HG03039 (cell line): Measurements from ENCODE around the gene AGPAT2.

ENCODE experiments used
- ATAC-seq: cut with Tn5 transposase; IDR thresholded peaks from one replicate; pipeline ENCODE4 v1.9.1; 2021; ENCODE audit warnings: mild to moderate bottlenecking, moderate library complexity; ENCODE audit not compliant: unreplicated experiment

AGPAT2 gene

GRCh38 chr9:136675477-136676296, 11.6 kb downstream of the AGPAT2 start:
- no peak for ATAC-seq

DNA sequence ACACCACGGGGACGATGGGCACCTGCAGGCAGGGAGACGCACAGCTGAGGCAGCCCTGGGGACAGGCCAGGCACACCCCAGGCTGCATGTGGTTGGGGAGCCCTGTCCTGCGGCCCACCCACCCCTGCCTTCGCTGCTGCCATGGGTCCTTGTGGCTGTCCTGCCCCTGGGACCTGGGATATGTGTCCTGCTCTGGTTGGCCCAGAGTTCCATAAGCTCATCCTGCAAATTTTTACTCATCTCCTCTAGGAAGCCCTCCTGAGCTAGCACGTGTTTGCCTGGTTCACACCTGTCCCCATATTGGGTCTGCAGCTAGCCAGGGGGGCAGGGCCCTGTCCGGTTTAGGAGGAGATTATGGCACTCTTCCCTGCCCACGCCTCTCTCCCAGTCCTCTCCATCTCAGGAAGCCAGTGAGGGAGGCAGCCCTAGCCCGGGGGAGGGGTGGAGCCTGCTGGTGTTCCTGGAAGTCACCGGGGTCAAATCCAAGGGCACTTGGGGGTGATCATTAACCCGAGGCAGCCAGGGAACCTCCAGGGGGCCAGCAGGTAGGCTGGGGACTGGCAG, 12.4 kb downstream of the AGPAT2 start:
- no peak for ATAC-seq

DNA sequence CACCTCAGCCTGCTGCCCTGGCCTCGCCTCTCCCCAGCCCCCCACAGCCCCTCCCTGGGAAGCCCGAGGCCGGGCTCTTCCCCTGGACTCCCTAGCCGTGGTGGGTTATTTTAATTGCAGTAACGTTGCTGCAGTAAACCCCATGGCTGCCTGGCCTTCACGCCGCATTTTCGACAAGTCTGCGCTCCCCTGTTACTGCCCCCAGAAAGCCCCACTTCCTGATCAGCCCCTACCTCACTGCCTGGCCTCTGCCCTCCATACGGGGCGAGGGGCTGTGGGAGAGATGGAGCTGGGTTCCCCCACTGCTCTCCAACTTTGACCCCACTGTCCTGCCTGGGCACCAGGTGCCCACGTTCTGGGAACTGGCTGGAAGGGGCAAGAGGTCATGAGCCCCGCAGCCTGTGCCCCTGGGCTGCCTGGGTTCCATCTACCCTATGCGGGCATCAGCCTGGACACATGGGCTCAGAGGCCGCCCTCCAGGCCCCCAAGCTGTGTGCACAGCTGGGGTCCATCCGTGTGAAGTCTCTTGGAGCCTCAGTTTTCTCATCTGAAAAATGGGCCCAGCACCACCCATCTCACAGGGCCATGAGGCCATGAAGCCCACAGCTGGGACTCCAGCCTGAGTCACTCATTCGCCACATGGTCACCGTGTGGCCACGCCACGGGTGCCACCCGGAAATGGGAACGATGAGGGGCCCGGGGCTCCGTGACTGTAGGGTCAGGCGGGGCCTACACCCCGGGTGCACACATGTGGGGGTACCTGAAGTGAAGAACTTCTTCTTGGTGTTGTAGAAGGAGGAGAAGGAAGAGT, 13.1 kb downstream of the AGPAT2 start:
- no peak for ATAC-seq

GRCh38 chr9:136673088-136673974, 13.9 kb downstream of the AGPAT2 start:
- ATAC-seq = no peak

- ATAC-seq = no peak
Measured at GRCh38 chr9:136672431-136673087, 14.7 kb downstream of the AGPAT2 start.

- ATAC-seq = no peak
Measured at GRCh38 chr9:136671646-136672430, 15.4 kb downstream of the AGPAT2 start.

GRCh38 chr9:136671254-136671614, 16.0 kb downstream of the AGPAT2 start:
- ATAC-seq = no peak

- ATAC-seq = no peak
Measured at GRCh38 chr9:136670576-136671253, 16.5 kb downstream of the AGPAT2 start.

DNA sequence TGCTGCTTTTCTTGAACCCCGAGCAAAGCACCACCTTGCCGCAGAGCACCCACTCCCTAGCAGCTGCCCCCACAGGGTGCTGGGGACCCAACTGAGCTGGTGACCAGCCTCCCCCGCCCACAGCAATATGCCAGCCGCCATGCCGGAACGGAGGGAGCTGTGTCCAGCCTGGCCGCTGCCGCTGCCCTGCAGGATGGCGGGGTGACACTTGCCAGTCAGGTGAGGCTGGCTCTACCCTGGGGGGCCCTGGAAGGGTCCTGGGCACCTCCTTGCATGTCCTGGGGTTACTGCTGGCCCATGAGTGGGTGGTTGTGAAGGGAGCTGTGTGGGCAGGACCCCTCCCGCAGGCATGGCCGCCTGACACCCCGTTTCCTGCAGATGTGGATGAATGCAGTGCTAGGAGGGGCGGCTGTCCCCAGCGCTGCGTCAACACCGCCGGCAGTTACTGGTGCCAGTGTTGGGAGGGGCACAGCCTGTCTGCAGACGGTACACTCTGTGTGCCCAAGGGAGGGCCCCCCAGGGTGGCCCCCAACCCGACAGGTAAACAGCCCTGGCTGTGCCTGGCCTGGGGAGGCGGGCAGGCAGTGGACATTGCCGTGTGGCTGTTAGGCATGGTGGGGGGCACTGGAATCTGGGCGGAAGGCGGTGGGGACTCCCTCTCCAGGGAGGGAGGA, 17.3 kb downstream of the AGPAT2 start:
- no peak for ATAC-seq

- no peak for ATAC-seq
Measured at GRCh38 chr9:136668983-136669790, 18.1 kb downstream of the AGPAT2 start.

GRCh38 chr9:136667940-136668760, 19.1 kb downstream of the AGPAT2 start:
- no peak for ATAC-seq

DNA sequence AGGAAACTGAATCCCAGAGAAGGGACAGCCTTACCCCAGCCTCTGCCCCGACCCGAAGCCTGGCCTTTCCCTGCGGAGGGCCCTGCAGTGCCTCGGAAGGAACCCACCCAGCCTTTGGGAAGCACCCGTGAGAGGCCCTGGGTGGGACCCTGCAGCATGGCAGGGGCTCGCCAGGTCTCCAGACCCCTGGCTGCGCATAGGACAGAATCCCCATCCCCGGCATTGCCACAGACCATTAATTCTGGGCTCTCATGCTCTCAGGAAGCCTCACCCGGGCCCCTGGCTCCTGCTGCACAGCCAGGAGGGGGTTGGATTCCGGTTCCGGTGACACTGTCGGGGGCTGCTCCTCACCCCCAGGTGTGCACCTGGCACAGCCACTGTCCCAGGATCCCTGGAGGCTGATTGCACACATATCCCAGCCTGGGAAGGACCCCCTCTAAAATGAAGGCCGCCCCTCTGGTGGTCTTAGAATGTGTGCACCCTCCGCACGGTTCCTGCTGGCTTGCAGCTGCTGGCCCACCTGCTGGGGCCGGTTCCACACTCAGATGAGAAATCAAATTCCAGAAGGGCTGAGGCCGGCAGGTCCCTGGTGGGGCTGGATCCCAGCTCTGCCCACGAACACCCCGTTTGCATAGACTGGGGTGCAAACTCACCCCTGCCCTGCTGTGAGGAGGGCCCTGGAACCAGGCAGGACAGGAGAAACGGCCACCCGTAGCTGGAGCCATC, 19.9 kb downstream of the AGPAT2 start:
- no peak for ATAC-seq

DNA sequence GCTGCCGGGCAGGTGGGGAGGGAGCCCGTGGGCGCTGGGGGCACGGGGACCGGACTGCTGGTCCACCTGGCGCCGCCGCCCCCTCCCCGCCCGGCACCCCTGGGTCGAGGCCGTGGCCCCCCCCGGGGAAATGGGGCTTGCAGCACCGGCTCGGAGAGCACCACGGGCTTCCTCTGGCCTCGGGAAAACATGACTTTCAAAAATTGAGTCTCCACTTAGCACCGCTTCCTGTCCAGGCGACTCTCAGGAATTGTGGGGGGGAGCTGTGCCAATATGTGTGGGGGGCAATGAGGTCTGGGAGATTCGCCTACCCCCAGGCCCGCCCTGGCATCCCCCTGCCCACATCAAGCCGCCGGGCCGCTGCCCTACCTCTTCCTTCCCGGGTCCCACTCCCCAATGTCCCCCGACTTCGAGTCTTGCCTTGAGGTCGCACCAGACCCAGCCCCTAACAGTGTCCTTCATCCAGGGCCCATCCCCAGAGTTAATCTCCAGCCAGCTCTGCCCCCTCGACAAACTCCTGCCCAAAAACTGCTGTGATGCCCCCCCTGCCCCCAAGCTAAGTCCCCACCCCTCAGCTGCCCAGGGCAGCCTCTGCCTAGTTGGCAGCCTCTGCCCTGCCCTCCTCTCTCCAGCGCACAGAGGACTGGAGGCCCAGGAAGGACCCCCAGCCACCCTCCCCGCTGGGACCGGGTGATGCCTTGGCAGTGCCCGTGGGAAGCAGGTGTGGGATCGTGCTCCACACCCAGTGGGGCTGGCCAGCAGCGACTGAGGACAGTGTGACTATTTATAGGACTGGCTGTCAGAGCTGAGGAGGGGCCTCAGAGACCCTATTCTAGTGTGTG, 20.7 kb downstream of the AGPAT2 start:
- ATAC-seq = no peak

GRCh38 chr9:136665704-136666371, 21.4 kb downstream of the AGPAT2 start:
- no peak for ATAC-seq
